Stimulated activated CD8-positive, alpha-beta memory T cell treated with anti-CD3 and anti-CD28 coated beads, Interleukin-15, amount 100 ng/mL, for 24 hours (primary cell): ENCODE measurements around the gene PPP1R26.
"Not testable (repeated sequence)": the region's sequence is repeated elsewhere in the genome, so short reads cannot be mapped to it uniquely, and the experiment has no call there.

ENCODE experiments used
- DNase-seq: peaks from one replicate; pipeline ENCODE4 v3.0.0-alpha.2; 2020; ENCODE audit warnings: low read depth

PPP1R26 gene

DNA sequence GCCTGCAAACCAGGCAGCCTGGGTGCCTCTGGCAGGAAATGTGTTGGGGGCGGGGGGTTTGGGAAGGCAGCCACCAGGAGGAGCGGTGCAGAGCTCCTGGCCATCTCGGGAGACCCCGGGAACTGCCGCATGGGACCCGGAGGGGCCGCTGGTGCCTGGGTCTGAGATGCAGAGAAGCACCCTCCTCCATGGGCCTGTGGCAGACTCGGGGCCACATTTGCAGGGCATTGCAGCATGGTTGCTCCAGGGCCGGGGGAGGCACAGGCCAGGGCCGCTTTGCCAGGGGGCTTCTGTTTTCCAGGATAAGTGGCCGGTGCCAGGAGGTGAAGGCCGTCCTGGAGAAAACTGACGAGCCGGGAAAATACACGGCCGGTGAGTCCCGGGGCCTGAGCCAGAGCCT lies 43.3 kb downstream of the PPP1R26 start:
- DNase-seq, result no peak

DNA sequence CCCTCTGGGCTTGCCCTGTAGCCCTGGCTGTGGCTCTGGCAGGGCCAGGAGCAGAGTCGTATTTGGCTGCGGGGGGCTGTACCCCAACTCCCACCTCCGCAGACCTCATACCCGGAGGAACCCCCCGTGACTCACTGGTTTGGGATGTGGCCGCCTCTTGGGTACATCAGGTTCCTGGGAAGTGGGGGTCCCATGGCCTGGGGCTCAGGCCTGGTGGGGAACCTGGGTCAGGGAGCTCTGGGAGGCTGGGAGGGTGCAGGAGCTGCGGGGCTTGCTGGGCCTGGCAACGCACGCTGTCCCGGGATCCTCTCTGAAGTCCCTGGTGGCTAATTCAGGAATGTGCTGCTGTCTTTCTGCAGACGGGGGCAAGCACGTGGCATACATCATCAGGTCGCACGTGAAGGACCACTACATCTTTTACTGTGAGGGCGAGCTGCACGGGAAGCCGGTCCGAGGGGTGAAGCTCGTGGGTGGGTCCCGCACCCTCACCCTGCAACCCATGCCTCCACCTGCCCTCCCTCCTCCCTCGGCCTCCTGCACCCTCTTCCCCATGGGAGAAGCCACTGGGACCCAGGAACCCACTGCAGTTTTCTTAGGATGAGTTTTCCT lies 44.0 kb downstream of the PPP1R26 start:
- DNase-seq, result no peak

DNA sequence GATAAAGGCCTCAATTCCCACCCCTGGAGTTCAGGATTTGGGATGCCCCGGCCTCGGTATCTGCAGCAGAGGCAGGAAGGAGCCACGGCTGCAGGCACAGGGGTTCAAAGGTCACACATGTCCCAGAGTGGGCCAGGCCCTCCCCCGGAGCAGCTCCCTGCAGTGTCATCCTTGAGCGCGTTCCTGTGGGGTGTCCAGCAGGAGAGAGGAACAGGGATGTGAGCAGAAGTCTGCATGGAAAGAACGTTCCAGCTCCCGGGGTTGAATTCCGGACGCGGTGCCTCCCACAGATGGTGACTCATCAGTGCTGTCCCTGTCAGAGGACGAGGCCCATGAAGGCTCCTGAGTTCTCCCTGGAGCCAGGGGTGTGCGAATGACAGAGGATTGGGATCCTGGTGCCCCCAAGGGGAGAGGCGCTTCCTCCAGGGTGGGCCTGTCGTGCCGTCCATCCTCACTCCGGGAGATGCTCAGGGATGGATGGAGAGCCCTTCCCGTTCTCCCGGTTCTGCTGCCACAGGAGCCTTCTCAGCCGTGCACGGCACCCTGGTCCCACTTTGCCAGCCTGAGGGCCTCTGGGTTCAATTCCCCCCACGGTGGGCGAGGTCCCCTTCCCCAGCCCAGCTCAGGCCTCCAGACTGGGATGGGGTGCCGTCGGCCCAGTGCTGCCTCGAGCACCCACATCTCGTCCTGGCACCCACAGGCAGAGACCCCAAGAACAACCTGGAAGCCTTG lies 44.7 kb downstream of the PPP1R26 start:
- no peak for DNase-seq

DNA sequence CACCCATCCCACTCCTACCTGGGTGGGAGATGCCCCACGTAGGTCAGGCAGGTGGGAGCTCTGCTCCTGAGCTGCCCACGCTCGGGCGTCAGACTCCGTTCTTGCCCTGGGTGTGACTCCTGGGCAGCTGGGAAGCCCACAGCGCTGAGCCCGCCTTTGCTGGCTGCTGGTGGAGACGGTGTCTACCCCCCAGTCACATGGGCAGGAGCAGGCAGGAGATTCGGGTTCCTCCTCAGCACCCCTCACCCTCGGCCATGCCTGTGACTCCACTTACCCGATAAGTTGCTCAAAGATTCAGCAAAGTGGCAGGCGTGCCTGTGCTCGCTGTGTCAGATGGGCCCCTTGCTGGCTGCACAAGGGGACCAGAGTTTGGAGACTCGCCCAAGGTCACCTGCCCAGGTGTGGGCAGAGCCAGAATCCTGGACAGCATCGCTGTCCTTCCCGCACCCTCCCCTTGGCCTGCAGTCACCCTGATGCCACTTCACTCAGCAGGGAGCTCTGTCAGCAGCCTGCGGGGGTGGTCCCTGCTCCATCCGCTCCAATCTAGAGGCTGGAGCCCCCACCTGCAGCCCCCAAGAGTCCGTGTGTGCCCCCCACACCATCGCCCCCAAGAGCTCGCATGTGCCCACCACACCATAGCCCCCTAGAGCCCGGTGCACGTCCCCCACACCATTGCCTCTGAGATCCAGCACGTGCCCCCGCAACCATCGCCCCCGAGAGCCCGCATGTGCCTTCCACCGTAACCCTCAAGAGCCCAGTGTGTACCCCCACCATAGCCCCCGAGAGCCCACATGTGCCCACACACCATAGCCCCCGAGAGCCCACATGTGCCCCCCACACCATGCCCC lies 45.9 kb downstream of the PPP1R26 start:
- no peak for DNase-seq

DNA sequence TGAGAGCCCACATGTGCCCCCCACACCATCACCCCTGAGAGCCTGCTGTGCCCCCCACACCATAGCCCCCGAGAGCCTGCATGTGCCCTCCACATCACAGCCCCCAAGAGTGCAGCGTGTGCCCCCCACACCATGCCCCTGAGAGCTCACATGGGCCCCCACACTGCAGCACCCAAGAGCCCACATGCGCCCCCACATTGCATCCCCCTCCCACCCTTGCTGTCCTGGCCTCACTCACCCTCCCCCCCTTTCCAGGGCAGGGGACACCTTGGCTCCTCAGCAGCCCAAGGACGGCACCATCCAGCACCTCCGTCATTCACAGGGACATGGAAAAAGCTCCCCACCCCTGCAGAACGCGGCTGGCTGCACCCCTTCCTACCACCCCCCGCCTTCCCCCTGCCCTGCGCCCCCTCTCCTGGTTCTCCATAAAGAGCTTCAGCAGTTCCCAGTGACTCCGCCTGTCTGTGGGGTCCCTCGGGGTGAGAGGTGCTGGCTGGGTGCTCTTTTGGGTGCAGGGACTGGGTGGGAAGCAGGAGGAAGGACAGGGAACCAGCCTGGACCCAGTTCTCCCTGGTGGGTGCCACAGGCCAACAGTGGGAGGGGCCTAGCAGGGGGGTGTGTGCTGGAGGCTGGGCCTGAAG lies 46.6 kb downstream of the PPP1R26 start:
- no peak for DNase-seq

DNA sequence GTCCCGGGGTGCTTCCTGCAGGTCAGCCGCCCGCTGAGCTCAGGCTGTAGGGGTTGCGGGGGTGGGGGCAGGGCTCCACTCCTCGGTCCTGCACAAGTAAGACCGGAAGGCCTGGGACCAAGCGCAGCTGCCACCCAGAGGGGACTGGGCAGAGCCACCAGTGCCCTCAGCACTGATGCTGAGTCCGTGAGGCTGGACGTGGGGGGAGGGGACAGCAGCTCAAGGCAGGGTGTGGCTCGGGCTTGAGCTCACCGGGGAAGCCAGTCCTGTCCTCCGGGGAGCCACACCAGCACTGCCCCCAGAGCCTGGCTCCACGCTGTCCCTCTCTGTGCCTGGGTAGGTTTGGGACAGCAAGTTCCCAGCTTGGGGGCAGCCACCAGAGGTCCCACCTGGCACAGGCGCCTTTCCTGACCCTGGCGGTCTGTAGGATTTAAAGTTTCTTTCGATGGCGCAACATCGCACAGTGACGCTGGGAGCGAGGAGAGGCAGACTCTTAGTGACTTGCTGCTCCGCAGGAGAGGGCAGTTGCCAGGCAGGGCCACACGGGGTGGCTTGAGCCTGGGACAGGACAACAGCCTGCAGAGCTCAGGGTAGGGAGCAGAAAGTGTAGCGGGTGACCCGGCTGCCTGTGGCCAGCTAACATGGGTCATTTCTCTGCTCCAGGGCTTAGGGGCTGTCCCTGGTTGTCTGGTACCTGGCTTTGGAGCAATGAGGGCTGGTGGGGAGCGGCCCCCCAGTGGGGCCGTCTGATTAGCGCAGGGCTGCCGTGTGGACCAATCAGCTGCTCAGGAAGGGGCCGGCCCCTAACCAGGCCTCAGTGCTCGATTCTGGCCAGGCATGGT lies 47.4 kb downstream of the PPP1R26 start:
- DNase-seq, result no peak

DNA sequence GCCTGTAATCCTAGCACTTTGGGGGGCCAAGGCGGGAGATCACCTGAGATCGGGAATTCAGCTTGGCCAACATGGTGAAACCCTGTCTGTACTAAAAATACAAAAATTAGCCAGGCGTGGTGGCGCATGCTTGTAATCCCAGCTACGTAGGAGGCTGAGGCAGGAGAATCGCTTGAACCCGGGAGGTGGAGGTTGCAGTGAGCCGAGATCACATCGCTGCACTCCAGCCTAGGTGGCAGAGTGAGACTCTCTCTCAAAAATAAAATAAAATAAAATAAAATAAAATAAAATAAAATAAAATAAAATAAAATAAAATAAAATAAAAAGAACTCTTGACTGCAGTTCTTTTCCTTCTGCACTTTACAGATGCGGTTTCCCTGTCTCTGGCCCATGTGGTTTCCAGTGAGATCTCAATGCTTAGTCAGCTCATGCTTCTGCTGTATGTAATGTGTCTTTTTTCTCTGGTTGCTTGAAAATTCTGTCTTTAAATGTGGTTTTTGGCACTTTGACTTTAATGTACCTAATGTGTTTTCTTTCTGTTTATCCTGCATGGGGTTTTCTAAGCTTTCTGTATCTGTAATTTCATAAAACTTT lies 49.4 kb downstream of the PPP1R26 start:
- DNase-seq, result not testable (repeated sequence)

DNA sequence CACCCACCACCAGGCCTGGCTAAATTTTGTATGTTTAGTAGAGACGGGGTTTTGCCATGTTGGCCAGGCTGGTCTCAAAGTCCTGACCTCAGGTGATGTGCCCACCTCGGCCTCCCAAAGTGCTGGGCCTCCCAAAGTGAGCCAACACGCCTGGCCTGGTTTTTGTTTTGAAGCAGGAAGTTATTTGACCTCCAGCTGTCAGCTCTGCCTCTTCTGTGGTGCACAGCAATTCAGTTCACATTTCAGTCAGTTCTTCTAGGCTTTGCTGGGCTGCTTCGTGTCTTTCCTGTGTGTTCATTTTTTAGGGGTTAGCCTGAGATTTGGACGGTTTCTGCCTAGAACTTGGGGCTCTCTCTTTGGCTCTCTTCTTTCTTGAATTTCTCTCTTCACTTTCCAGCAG lies 50.6 kb downstream of the PPP1R26 start:
- DNase-seq, result no peak

DNA sequence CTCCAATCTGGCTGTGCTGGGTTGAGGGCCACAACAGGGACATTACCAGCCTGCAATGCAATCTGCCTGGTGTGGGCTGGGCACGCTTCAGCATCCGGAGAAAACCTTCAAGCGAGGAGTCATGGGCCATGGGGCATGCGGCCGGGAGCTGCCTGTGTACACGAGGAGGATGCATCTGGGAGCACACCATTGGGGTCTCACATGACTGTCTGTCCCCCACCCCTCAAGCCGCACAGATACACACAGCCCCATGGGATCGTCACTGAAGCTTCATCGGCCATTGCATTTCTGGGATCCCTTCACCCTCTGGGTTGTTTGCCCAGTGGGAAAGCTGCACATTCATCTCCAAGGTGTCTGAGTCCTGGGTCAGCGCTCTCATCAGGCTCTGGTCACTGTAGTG lies 51.5 kb downstream of the PPP1R26 start:
- no peak for DNase-seq

DNA sequence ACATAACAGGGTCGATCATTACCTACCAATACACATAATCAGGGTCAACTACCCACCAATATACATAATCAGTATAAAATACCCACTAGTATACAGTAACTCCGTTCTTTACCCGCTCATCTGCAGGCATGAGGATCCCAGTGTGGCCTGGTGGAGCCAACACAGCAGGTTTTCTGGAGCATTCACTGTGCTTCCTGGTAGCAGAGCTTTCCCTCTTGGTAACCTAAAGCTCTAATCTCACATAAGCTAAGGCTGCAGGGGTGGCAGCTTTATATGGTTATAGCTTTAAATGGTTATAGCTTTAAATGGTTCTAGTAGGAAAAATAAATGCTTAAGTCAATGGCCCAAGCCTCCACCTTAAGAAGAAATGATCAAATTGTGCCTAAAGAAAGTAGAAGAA lies 53.5 kb downstream of the PPP1R26 start:
- no peak for DNase-seq

DNA sequence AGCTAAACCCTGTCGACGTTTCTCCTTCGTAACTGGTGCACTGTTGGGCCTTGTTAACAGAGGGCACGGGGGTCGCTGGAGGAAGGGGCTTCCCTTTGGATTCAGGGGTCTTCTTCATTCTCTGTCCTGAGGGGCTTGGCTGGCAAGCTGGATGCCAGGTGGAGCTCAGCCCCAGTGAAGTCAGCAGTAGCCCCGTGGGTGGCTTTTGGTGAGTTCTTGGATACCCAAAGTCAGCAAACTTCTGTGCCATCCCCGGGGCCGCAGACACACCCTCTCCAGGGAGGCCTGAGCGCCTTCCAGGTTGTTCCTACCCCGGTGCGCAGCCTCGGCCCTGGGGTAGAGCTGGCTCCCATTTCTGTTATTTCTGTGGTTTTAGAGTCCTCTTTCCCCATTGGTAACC lies 54.1 kb downstream of the PPP1R26 start:
- no peak for DNase-seq

DNA sequence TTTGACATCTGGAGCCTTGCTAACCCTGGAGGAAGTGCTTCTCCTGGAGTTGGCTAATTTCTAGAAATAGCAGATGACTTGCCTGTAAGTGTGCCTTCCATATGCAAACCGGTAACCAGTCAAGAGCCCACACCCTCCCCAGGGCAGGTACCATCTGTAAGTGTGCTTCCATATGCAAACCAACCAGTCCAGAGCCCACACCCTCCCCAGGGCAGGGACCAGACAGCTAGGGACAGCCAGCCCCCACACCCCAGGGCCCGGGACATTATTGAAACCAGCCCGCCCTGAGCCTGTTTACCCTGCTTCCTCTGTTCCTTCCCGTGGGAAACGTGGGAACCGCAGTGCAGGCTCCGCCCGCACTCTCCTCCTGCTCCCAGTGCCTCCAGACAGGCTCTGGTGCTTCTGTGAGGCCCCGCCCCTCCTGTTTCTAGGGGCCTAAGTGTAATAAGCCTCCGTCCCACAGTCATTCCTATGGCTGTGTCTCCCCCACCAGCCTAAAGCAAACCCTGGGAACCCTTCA lies 54.7 kb downstream of the PPP1R26 start:
- DNase-seq, result not testable (repeated sequence)

DNA sequence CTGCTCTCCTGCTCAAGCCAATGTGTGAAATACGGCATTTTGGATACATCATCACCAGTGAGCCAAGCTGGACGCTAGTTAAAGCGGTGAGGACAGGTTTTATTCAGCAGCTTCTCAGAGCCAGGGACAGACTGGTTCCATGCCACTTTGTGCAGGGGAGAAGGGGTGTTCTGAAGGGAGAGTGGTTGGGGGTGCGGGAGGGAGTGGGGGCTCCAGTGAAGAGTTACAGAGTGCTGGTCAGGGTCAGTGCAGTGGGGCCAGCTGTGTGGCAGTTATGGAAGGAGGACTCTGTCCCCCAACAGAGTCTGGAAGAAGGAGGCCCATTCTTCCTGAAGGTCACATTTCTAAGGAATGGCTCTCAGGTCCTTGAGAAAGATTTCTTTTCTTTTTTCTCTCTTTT lies 55.2 kb downstream of the PPP1R26 start:
- not testable (repeated sequence) for DNase-seq

DNA sequence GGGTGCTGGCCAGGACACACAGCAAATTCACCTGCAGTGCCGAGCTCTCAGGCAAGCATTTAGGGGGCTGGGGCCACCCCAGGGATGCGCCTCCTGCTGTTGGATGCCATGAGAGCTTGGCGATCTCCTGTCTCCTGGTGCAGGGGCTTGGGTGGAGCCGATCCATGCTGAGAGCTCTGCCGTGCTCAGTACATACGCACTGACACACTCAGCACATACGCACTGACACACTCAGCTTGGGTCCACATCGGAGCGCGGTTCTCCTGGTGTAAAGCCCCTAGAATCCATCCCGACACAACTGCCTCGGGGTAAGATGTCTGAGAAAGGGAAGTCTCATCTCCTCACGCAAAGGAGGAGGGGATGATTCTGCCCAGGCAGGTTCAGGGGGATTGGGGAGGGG lies 56.0 kb downstream of the PPP1R26 start:
- not testable (repeated sequence) for DNase-seq

DNA sequence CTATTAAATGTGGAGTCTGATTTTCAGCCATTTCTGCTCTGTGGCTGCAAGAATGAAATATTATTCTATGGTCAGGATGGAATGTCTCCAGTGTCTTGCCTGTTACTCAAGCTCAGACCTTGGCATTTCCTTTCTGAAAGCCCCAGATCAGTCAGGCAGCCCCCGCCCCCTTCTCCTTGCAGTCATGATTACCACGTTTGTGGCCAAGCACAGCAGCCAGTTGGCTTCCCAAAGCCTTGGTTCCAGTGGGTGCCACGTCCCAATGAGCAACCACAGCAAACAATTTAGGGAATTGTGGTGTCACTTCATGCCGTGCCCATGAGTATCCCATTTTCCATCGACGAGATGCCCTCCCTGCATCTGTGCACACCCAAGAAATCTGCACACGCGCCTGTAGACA lies 56.6 kb downstream of the PPP1R26 start:
- DNase-seq, result no peak
